Measurements from ENCODE around the gene CCDC33.
"Not testable (repeated sequence)": the region's sequence is repeated elsewhere in the genome, so short reads cannot be mapped to it uniquely, and the experiment has no call there.

The CCDC33 gene

GRCh38 chr15:74338676-74339075 is 102.5 kb downstream of the CCDC33 start:
- no peak for DNase-seq

GRCh38 chr15:74339371-74339770 is 103.2 kb downstream of the CCDC33 start:
- no peak for DNase-seq

GRCh38 chr15:74340150-74340549 is 104.0 kb downstream of the CCDC33 start:
- DNase-seq = no peak

GRCh38 chr15:74343127-74343796 is 107.1 kb downstream of the CCDC33 start:
- DNase-seq = no peak

- no peak for DNase-seq
Measured at GRCh38 chr15:74343797-74344127, 107.6 kb downstream of the CCDC33 start.

GRCh38 chr15:74345051-74345450 is 108.9 kb downstream of the CCDC33 start:
- no peak for DNase-seq

- DNase-seq = no peak
Measured at GRCh38 chr15:74347757-74348250, 111.7 kb downstream of the CCDC33 start.

- no peak for DNase-seq
Measured at GRCh38 chr15:74349241-74349778, 113.2 kb downstream of the CCDC33 start.

GRCh38 chr15:74350295-74351275 is 114.5 kb downstream of the CCDC33 start:
- DNase-seq = no peak

- DNase-seq = no peak
Measured at GRCh38 chr15:74351670-74352069, 115.5 kb downstream of the CCDC33 start.

- no peak for DNase-seq
Measured at GRCh38 chr15:74352393-74352910, 116.3 kb downstream of the CCDC33 start.

- DNase-seq = not testable (repeated sequence)
Measured at GRCh38 chr15:74353992-74354391, 117.9 kb downstream of the CCDC33 start.

- DNase-seq = not testable (repeated sequence)
Measured at GRCh38 chr15:74356050-74356449, 119.9 kb downstream of the CCDC33 start.

- not testable (repeated sequence) for DNase-seq
Measured at GRCh38 chr15:74357514-74357913, 121.4 kb downstream of the CCDC33 start.

- not testable (repeated sequence) for DNase-seq
Measured at GRCh38 chr15:74359376-74359775, 123.2 kb downstream of the CCDC33 start.

- not testable (repeated sequence) for DNase-seq
Measured at GRCh38 chr15:74360855-74361254, 124.7 kb downstream of the CCDC33 start.

GRCh38 chr15:74362482-74362881 is 126.4 kb downstream of the CCDC33 start:
- no peak for DNase-seq

GRCh38 chr15:74364936-74365597 is 128.9 kb downstream of the CCDC33 start:
- no peak for DNase-seq

- no peak for DNase-seq
Measured at GRCh38 chr15:74365598-74366445, 129.7 kb downstream of the CCDC33 start.

GRCh38 chr15:74367296-74367854 is 131.2 kb downstream of the CCDC33 start, which contains the start of gene CYP11A1:
Gene CYP11A1 (minus strand): TSS chr15:74367646. CDS start chr15:74367585, 61 bp downstream.
- DNase-seq = no peak

- no peak for DNase-seq
Measured at GRCh38 chr15:74368121-74368520, 132.0 kb downstream of the CCDC33 start.
